K562 (cell line): ENCODE measurements around the gene EHD3. TPM values are rescaled to one million over a fixed set of nuclear protein-coding genes. Genes with fewer than 3 reads are reported as not detected.

ENCODE experiments used
- ATAC-seq: fragments of 200-7000 bp; cut with Tn5 transposase; 3 replicates; pipeline ENCODE4 v1.9.1; 2020; ENCODE audit warnings: moderate library complexity
- BruUV-seq: library from RNA; stranded (reverse); fragments of 400-500 nt; replicated peaks from 2 replicates; lab custom pipeline; 2021; lab: Mats Ljungman, UMichigan
- CTCF ChIA-PET: fragments of 300-600 bp; formaldehyde crosslinking; extraction: SDS; loops from one replicate; lab custom pipeline; 2021; ENCODE audit warnings: low intra/inter-chr PET ratio; lab: Yijun Ruan, JAX
- POLR2A ChIA-PET: fragments of 300-600, 350-650 bp; sonication (Branson Sonifier 250); formaldehyde crosslinking; extraction: SDS; loops from one replicate; lab custom pipeline; 2021; ENCODE audit warnings: antibody characterized with exemption, inconsistent platforms; lab: Yijun Ruan, JAX
- DNase-seq, 4 experiments: peaks; one replicate each; pipeline versions ENCODE4 v3.0.0 to v3.0.0-alpha.2; 2011 to 2018; ENCODE audit warnings: low spot score in 3 of 4, mixed read lengths in 3 of 4; ENCODE audit errors: extremely low read depth in 1 of 4
- FAIRE-seq: peaks from 2 replicates; lab custom pipeline; 2011; peaks lifted over from hg19 to GRCh38; lab: Jason Lieb, UNC
- H2AFZ ChIP-seq: 2 replicates; pipeline ENCODE4 v1.6.0; 2011; ENCODE audit warnings: low read depth, low read length, control low read depth, inconsistent platforms
- H3K27ac ChIP-seq: fragments of 200-600 bp; 3 replicates; pipeline ENCODE4 v1.8.0; 2011; ENCODE audit warnings: low read depth, mild to moderate bottlenecking, control low read depth, inconsistent platforms, low read length, moderate library complexity, mixed read lengths; ENCODE audit errors: extremely low read depth
- H3K27me3 ChIP-seq, 2 experiments: fragments of 300-600 bp in 1 of 2; 2 replicates in 1 of 2; 3 replicates in 1 of 2; pipeline versions ENCODE4 v1.6.0 to v1.8.0; 2011; ENCODE audit warnings: inconsistent platforms in 2 of 2, low read length in 2 of 2, mild to moderate bottlenecking in 1 of 2, mixed read lengths in 1 of 2, moderate library complexity in 1 of 2; ENCODE audit not compliant: control insufficient read depth in 2 of 2, insufficient read depth in 2 of 2
- H3K36me3 ChIP-seq: fragments of 300-600 bp; 3 replicates; pipeline ENCODE4 v1.8.0; 2011; ENCODE audit warnings: mild to moderate bottlenecking, low read length, inconsistent platforms; ENCODE audit not compliant: control insufficient read depth, insufficient read depth
- H3K4me1 ChIP-seq, 2 experiments: fragments of 200-600 bp in 1 of 2; replicated peaks in 1 of 2; 2 replicates in 1 of 2; 3 replicates in 1 of 2; pipeline versions ENCODE4 v1.5.1 to v1.8.0; 2011; ENCODE audit warnings: inconsistent platforms in 2 of 2, low read length in 2 of 2, mild to moderate bottlenecking in 1 of 2, mixed read lengths in 1 of 2, moderate library complexity in 1 of 2; ENCODE audit not compliant: control insufficient read depth in 2 of 2, insufficient read depth in 2 of 2
- H3K4me2 ChIP-seq: 2 replicates; pipeline ENCODE4 v1.6.1; 2011; ENCODE audit warnings: low read length, control low read depth, inconsistent platforms, mixed read lengths; ENCODE audit not compliant: insufficient read depth
- H3K4me3 ChIP-seq: fragments of 200-600 bp; sonication (generic), shearing (Covaris generic); 2 replicates; pipeline ENCODE4 v1.5.1; 2016; ENCODE audit warnings: control low read depth, inconsistent platforms
- H3K79me2 ChIP-seq: fragments of 200-600 bp; 3 replicates; pipeline ENCODE4 v1.8.0; 2011; ENCODE audit warnings: low read length, inconsistent platforms; ENCODE audit not compliant: control insufficient read depth, insufficient read depth
- H3K9ac ChIP-seq, 2 experiments: 2 replicates each; pipeline versions ENCODE4 v1.6.0 to v1.6.1; 2011; ENCODE audit warnings: low read depth in 2 of 2, low read length in 2 of 2, control low read depth in 1 of 2, inconsistent platforms in 1 of 2, mild to moderate bottlenecking in 1 of 2, mixed read lengths in 1 of 2; ENCODE audit not compliant: insufficient read depth in 1 of 2
- H3K9me1 ChIP-seq: one replicate; pipeline ENCODE4 v1.6.0; 2011; ENCODE audit warnings: inconsistent platforms, mild to moderate bottlenecking, low read length, moderate library complexity; ENCODE audit not compliant: control insufficient read depth, insufficient read depth
- H3K9me3 ChIP-seq: replicated peaks from 2 replicates; pipeline ENCODE4 v1.5.1; 2011; ENCODE audit warnings: low read depth, low read length, inconsistent platforms; ENCODE audit not compliant: control insufficient read depth, insufficient read depth
- H4K20me1 ChIP-seq: replicated peaks from 2 replicates; pipeline ENCODE4 v1.6.1; 2011; ENCODE audit warnings: low read length, inconsistent platforms, mixed read lengths; ENCODE audit not compliant: control insufficient read depth, insufficient read depth
- FOXK1 ChIP-seq: sonication (generic); formaldehyde crosslinking; IDR thresholded peaks from 2 replicates; pipeline ENCODE4 v1.8.0; 2022; ENCODE audit warnings: missing genetic modification reagents, mild to moderate bottlenecking, borderline replicate concordance
- FOXK2 ChIP-seq, 2 experiments: fragments of 450-650 bp; IDR thresholded peaks in 1 of 2; conservative IDR thresholded peaks in 1 of 2; 2 replicates each; pipeline ENCODE4 v1.6.1; 2016; ENCODE audit warnings: low read depth in 2 of 2, mild to moderate bottlenecking in 1 of 2
- GATAD2A ChIP-seq: fragments of 450-650 bp; IDR thresholded peaks from 2 replicates; pipeline ENCODE4 v1.6.1; 2017
- MCM3 ChIP-seq: fragments of 450-650 bp; IDR thresholded peaks from 2 replicates; pipeline ENCODE4 v1.6.1; 2016
- PHF21A ChIP-seq: fragments of 450-650 bp; IDR thresholded peaks from 2 replicates; pipeline ENCODE4 v1.6.1; 2017; ENCODE audit warnings: low read depth, borderline replicate concordance
- ZNF197 ChIP-seq: fragments of 200-800 bp; sonication (Bioruptor generic); IDR thresholded peaks from 2 replicates; pipeline ENCODE4 v1.6.1; 2016; ENCODE audit warnings: low read depth, missing genetic modification characterization, missing compliant biosample characterization
- ZNF217 ChIP-seq: sonication (generic); formaldehyde crosslinking; IDR thresholded peaks from 2 replicates; pipeline ENCODE4 v1.8.0; 2022; ENCODE audit warnings: mild to moderate bottlenecking, missing genetic modification reagents
- WGBS: fragments of 100-300 bp; shearing (Covaris generic); methylation state at CpG from one replicate; pipeline ENCODE4 v1.1.6; 2016; ENCODE audit warnings: low coverage, mixed read lengths; ENCODE audit not compliant: insufficient coverage; ENCODE audit errors: missing lambda C conversion rate; 5-methylcytosine and 5-hydroxymethylcytosine counted together
- in situ Hi-C: fragments of 300-500 bp; cut with MboI; formaldehyde crosslinking; loops from 4 replicates; pipeline ENCODE4 v1.15.0; 2018; ENCODE audit warnings: inconsistent platforms, mixed read lengths
- intact Hi-C: fragments of 100-400 bp; cut with micrococcal nuclease; formaldehyde crosslinking; loops from 2 replicates; pipeline ENCODE4 v1.14.2; 2022
- polyA plus RNA-seq, 8 experiments: library from polyadenylated mRNA; depleted of rRNA in 4 of 8; stranded (reverse) in 5 of 8; unstranded in 3 of 8; fragments of >200 nt; fragmentation: Nextera tagmentation in 2 of 8; fragmentation: Illumina TruSeq in 1 of 8; extraction: Ambion mirVana in 2 of 8; extraction: Trizol in 1 of 8; gene quantifications; 2 replicates each; pipeline versions ENCODE4 v1.2.1 to v1.2.3, GENCODE V29; 2011 to 2014; ENCODE audit warnings: inconsistent platforms in 1 of 8, missing spikeins in 1 of 8
- total RNA-seq, 7 experiments: library from RNA; depleted of rRNA in 6 of 7; stranded (reverse); fragments of >200 nt in 6 of 7; fragmentation: Illumina TruSeq in 2 of 7; extraction: Trizol in 2 of 7; gene quantifications; 2 replicates each; pipeline versions ENCODE4 v1.2.1 to v1.2.3, GENCODE V29; 2011 to 2021; ENCODE audit warnings: low replicate concordance in 1 of 7
- TF ChIP-seq, protein P1 (sequence below), 3 experiments: fragments of 200-800 bp in 1 of 3; fragments of 250-450 bp in 1 of 3; fragments of 450-650 bp in 1 of 3; sonication (Bioruptor Pico) in 1 of 3; sonication (Bioruptor generic) in 1 of 3; formaldehyde crosslinking in 1 of 3; IDR thresholded peaks; 2 replicates each; pipeline versions ENCODE4 v1.6.1 to v1.8.0; 2016 to 2022; ENCODE audit warnings: mild to moderate bottlenecking in 2 of 3, missing genetic modification characterization in 2 of 3, missing compliant biosample characterization in 1 of 3, moderate library complexity in 1 of 3

Gene EHD3
- total and polyA plus RNA-seq, 9 of the 15 experiments (the other 6 are each of a cell fraction or from before 2014, with no cell fraction given) = under 0.01 to 0.04 (median 0.03) TPM; not detected in 3

DNA sequence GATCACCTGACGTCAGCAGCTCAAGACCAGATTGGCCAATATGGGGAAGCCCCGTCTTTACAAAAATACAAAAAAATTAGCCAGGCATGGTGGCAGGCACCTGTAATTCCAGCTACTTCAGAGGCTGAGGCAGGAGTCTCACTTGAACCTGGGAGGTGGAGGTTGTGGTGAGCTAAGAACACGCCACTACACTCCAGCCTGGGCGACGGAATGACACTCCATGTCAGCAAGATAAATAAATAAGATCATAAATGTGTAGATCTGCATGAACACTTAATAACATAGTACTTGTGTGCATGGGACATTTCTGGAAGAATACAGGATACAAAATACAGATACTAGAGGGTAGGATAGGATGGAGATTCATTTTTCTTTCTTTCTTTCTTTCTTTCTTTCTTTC lies 9.1 kb downstream of the EHD3 start:
- Histone ChIP-seq H3K9ac (no peak overlapping the region), H3K79me2 (no peaks in the 10 kb centered on the region), H3K9me1 (no peaks in the 10 kb centered on the region), H3K27ac (no peak overlapping the region), H3K9me3 (no peaks in the 10 kb centered on the region), H3K4me1 (no peaks in the 10 kb centered on the region), H2AFZ (no peak overlapping the region), H3K4me2 (no peak overlapping the region), H3K36me3 (no peaks in the 10 kb centered on the region), H4K20me1 (no peaks in the 10 kb centered on the region), H3K27me3 (peaks cover 0 to 37% of the 10 kb centered on the region in 2 experiments; a peak in 3 of 5 replicates), H3K4me3 (no peak overlapping the region)
- DNase-seq = no peak
- no TSS peak for BruUV-seq
- in situ Hi-C loops = no loop called here
- no peak for FAIRE-seq
- POLR2A ChIA-PET = no interaction called here
- TF ChIP-seq GATAD2A (no peak), FOXK1 (CRISPR knock-in tag) (no peak), ZNF197 (CRISPR knock-in tag) (no peak), MCM3 (no peak), PHF21A (no peak), ZNF217 (CRISPR knock-in tag) (no peak), FOXK2 (conservative IDR thresholded peaks at IDR 0.05 in 1 of 2, IDR thresholded peaks at IDR 0.05 in 1 of 2; ENCODE audit: low read depth in 2 of 2) (no peak)
- TF ChIP-seq, protein P1, sequence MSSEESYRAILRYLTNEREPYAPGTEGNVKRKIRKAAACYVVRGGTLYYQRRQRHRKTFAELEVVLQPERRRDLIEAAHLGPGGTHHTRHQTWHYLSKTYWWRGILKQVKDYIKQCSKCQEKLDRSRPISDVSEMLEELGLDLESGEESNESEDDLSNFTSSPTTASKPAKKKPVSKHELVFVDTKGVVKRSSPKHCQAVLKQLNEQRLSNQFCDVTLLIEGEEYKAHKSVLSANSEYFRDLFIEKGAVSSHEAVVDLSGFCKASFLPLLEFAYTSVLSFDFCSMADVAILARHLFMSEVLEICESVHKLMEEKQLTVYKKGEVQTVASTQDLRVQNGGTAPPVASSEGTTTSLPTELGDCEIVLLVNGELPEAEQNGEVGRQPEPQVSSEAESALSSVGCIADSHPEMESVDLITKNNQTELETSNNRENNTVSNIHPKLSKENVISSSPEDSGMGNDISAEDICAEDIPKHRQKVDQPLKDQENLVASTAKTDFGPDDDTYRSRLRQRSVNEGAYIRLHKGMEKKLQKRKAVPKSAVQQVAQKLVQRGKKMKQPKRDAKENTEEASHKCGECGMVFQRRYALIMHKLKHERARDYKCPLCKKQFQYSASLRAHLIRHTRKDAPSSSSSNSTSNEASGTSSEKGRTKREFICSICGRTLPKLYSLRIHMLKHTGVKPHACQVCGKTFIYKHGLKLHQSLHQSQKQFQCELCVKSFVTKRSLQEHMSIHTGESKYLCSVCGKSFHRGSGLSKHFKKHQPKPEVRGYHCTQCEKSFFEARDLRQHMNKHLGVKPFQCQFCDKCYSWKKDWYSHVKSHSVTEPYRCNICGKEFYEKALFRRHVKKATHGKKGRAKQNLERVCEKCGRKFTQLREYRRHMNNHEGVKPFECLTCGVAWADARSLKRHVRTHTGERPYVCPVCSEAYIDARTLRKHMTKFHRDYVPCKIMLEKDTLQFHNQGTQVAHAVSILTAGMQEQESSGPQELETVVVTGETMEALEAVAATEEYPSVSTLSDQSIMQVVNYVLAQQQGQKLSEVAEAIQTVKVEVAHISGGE (CRISPR knock-in tag; IDR thresholded peaks at IDR 0.05) = no peak
- CTCF ChIA-PET = no interaction called here
- ATAC-seq = no peak
- 1% methylated on average over 5 of the region's 5 CpGs for WGBS
- intact Hi-C loops = no loop called here
